KOPT-K1 (cell line): ENCODE data around the gene CFAP46.
"Not testable (repeated sequence)": the region's sequence is repeated elsewhere in the genome, so short reads cannot be mapped to it uniquely, and the experiment has no call there.

Source experiments
- H3K27ac ChIP-seq: fragments of 200-600 bp; sonication (generic); 2 replicates; pipeline ENCODE4 v1.5.1; 2016; ENCODE audit warnings: antibody characterized with exemption, mild to moderate bottlenecking, low read depth, low read length; ENCODE audit not compliant: poor library complexity, severe bottlenecking
- H3K36me3 ChIP-seq: fragments of 200-600 bp; sonication (generic); 2 replicates; pipeline ENCODE4 v1.5.1; 2017; ENCODE audit warnings: antibody characterized with exemption, mild to moderate bottlenecking, low read length, moderate library complexity; ENCODE audit not compliant: insufficient read depth
- H3K9me3 ChIP-seq: fragments of 200-600 bp; sonication (generic); 2 replicates; pipeline ENCODE4 v1.5.1; 2017; ENCODE audit warnings: antibody characterized with exemption, low read length, mild to moderate bottlenecking; ENCODE audit not compliant: insufficient read depth, poor library complexity, severe bottlenecking

Gene CFAP46

DNA sequence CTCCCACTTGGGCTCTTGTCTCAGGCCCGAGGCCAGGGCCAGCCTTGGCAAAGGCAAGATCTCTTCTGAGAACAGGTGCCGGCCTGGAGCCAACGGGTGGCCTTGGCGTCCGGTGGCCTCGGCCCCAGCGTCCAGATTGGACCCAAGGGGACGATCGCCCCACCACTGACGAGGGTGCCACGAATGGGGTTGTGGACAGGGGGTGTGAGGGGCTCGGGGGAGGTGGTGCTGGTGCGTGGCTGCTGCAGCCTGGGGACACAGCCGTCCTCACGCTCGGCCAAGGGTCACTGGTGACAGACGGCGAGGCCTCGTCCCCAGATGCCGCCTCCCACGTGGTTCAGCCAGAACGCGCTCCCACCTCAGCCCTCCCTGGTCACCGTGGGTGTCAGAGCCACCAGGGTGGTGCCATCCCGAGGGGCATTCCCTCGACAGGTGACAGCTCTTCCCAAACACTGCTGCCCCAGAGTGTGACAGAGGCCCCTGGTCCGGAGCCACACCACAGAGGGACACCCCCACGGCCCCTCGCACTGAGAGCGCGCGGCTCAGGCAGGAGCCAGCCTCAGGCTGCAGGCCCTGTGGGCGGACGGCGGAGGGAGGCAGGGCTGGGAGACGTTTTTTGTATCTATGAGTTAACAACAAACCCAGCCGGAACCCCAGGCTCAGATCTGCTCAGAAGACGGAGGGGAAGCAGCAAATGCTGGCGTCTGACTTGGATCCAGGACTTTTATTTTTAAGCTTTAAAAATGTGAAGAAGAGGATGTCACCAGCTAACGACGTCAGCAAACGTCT lies 18.5 kb upstream of the CFAP46 start:
- Histone ChIP-seq H3K27ac (no peak overlapping the region), H3K9me3 (no peaks in the 10 kb centered on the region), H3K36me3 (no peaks in the 10 kb centered on the region)

- Histone ChIP-seq H3K36me3 (no peaks in the 10 kb centered on the region), H3K9me3 (no peaks in the 10 kb centered on the region), H3K27ac (no peak overlapping the region)
Measured at GRCh38 chr10:132960071-132960472, 17.7 kb upstream of the CFAP46 start.

DNA sequence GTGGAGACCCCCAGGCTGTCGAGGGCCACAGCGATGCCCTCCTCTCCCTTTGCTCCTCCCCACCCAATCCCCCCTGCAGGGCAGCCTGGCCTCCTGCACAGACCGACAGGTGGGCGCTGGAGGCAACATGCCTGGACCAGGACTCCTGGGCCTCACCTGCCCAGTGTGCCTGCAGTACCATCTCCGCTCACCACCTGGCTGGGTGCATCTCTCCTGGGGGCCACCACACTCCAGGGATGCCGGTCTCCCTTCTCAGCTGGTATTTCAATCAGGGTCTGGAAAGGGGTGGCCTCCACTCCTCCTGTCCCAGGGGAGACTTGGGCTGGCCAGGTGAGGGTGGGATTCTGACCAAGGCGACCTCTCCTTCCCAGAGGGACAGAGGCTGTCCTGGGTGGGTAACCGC lies 17.2 kb upstream of the CFAP46 start:
- H3K9me3 ChIP-seq, result no peaks in the 10 kb centered on the region
- H3K27ac ChIP-seq, result no peak overlapping the region
- H3K36me3 ChIP-seq, result no peaks in the 10 kb centered on the region

- Histone ChIP-seq H3K9me3 (no peaks in the 10 kb centered on the region), H3K36me3 (no peaks in the 10 kb centered on the region), H3K27ac (no peak overlapping the region)
Measured at GRCh38 chr10:132958883-132959558, 16.7 kb upstream of the CFAP46 start.

DNA sequence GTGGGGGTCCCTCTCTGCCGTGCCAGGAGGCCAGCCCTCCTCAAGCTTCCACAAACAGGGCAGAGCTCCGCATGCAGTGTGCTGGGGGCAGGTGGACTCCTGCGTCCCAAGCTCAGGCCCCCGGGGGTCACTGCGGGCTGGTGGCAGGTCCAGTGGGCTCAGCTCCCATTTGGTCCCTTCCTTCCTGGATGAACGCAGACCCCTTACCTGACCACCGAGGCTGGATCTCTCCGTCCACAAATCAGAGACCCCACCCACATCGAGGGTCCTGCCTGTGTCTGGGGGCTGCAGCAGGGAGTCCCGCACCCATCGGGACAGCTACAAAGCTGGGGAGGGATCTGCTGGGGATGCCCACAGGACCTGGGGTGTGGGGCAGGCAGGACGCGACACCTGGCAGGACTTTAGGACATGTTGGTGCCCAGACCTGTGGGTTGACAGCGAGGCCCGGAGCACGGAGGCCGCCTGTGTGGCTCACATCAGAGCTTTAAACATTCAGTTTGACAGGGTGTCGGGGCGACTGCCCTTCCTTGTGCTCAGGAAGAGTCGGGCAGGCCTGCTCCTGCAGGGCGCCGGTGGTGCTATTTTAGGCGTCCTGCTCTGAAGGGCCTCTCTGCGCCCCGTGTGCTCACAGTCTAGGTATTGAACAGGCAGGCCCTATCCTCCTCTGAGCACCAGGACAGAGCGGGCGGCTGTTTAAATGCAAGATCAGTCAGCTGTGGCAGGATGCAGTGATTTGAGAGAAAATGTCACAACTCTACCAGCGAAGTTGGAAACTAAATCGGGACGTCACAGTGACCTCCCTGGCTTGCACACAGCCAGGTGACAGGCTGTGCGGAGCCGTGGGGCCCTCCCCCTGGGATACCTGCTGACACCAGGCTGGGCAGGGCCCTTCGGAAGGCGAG lies 15.9 kb upstream of the CFAP46 start:
- H3K27ac ChIP-seq, result no peak overlapping the region
- H3K36me3 ChIP-seq, result no peaks in the 10 kb centered on the region
- H3K9me3 ChIP-seq, result no peaks in the 10 kb centered on the region

GRCh38 chr10:132957131-132957530 lies 14.8 kb upstream of the CFAP46 start:
- Histone ChIP-seq H3K36me3 (no peaks in the 10 kb centered on the region), H3K9me3 (no peaks in the 10 kb centered on the region), H3K27ac (no peak overlapping the region)

- H3K27ac ChIP-seq, H3K36me3 ChIP-seq, H3K9me3 ChIP-seq: not testable (repeated sequence)
Measured at GRCh38 chr10:132956259-132956658, 13.9 kb upstream of the CFAP46 start.

GRCh38 chr10:132955479-132955878 lies 13.1 kb upstream of the CFAP46 start:
- Histone ChIP-seq H3K9me3 (no peaks in the 10 kb centered on the region), H3K27ac (no peak overlapping the region), H3K36me3 (no peaks in the 10 kb centered on the region)

DNA sequence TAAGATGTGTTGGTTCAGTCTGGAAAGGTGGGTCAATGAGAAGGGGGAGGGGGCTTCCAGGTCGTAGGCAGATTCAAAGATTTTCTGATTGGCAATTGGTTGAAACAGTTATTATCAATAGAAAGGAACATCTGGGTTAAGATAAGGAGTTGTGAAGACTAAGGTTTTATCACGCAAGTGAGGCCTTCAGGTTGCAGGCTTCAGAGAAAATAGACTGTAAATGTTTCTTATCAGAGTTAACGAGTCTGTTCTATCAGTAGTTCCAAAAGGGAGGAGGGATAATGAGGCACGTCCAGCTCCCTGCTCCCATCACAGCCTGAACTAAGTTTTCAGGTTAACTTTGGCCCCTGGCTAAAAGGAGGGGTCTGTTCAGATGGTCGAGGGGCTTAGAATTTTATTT lies 11.1 kb upstream of the CFAP46 start:
- Histone ChIP-seq H3K27ac (no peak overlapping the region), H3K9me3 (no peaks in the 10 kb centered on the region), H3K36me3 (no peaks in the 10 kb centered on the region)

DNA sequence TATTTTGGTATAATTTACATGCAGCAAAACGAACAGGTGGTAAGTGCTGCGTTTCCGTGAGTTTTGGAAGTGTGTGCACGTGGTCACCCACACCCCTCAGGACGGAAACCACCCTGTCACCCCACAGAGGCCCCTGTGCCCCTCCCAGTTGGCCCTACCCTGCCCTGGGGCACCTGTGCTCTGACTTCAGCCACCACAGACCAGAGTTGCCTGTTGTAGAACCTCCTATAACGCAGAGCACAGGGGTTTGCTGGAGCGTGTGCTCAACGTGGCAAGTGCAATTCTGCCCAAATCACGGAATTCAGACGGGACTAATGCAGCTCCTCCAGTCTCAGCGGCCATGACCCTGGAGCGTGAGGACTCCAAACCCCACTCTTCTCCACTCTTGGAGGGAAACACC lies 9.6 kb upstream of the CFAP46 start:
- Histone ChIP-seq H3K36me3 (no peaks in the 10 kb centered on the region), H3K9me3 (no peaks in the 10 kb centered on the region), H3K27ac (no peak overlapping the region)

GRCh38 chr10:132948351-132948750 lies 6.0 kb upstream of the CFAP46 start:
- no peak overlapping the region for H3K27ac ChIP-seq
- H3K9me3 ChIP-seq, result no peaks in the 10 kb centered on the region
- H3K36me3 ChIP-seq, result no peaks in the 10 kb centered on the region

DNA sequence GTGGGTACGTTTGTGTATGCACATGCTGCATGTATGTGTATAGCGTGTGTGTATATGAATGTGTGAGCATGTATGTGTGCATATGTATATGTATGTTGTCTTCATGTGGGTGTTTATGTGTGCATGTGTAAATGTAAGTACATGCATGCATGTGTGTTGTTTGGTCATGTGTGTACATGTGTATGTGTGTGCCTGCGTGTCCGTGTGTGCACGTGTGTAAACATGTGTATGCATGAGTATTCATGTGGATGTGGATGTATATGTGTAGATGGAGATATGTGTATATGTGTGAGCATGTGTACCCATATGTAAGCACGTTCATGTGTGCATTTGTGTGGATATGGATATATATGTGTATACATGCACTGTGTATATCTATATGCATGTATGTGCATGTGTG lies 5.5 kb upstream of the CFAP46 start:
- Histone ChIP-seq H3K27ac (no peak overlapping the region), H3K36me3 (no peaks in the 10 kb centered on the region), H3K9me3 (no peaks in the 10 kb centered on the region)

DNA sequence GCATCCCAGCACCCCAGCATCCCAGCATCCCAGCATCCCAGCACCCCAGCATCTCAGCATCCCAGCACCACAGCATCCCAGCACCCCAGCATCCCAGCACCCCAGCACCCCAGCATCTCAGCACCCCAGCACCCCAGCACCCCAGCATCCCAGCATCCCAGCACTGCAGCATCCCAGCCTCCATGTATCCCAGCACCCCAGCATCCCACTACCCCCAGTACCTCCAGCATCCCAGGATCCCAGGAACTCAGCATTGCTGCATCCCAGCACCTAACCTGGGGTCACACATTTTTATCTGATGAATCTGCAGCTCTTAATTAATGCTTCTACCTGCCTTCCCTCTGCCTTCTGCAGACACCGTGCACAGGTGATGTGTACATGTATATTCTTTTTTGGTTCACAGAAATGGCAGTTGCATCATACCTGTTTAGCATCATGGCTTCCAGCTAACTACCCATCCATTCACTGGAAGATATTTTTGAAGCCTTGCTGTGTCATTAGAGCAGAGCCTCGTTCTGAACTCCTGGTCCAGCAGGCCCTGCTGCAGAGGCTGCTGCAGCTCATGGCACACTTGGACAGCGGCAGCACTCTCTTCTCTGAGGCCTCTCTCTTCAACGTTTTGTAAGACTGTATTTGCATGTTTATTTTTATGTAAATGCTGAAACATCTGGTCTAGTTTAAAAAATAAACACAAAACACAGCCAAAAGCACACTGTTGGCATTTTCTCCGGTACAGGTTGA lies 4.6 kb upstream of the CFAP46 start:
- no peaks in the 10 kb centered on the region for H3K36me3 ChIP-seq
- H3K27ac ChIP-seq, result no peak overlapping the region
- no peaks in the 10 kb centered on the region for H3K9me3 ChIP-seq

GRCh38 chr10:132946311-132946710 lies 3.9 kb upstream of the CFAP46 start:
- Histone ChIP-seq H3K9me3 (no peaks in the 10 kb centered on the region), H3K36me3 (no peaks in the 10 kb centered on the region), H3K27ac (no peak overlapping the region)

GRCh38 chr10:132945894-132946255 lies 3.5 kb upstream of the CFAP46 start:
- Histone ChIP-seq H3K9me3 (no peaks in the 10 kb centered on the region), H3K27ac (no peak overlapping the region), H3K36me3 (no peaks in the 10 kb centered on the region)
